ENCODE results near the gene RSRC1. TPM values are rescaled to one million over a fixed set of nuclear protein-coding genes. Genes with fewer than 3 reads are reported as not detected.

Gene RSRC1
- total RNA-seq, 1 experiment from 2014 or later: 39.9 TPM

GRCh38 chr3:158452334-158452733 is 342.4 kb downstream of the RSRC1 start:
- H3K4me3 ChIP-seq: no peak overlapping the region
- H3K27me3 ChIP-seq (replicated peaks): no peaks in the 10 kb centered on the region
- H3K36me3 ChIP-seq: no peaks in the 10 kb centered on the region
- no peak overlapping the region for H3K27ac ChIP-seq
- no peaks in the 10 kb centered on the region for H3K4me1 ChIP-seq (replicated peaks)
- H3K9me3 ChIP-seq (replicated peaks): no peaks in the 10 kb centered on the region
- DNase-seq (ENCODE audit: low read depth in 1 of 2, low spot score in 2 of 2): no peak

GRCh38 chr3:158453004-158453403 is 343.1 kb downstream of the RSRC1 start:
- H3K27me3 ChIP-seq (replicated peaks): no peaks in the 10 kb centered on the region
- H3K4me3 ChIP-seq: no peak overlapping the region
- H3K36me3 ChIP-seq: no peaks in the 10 kb centered on the region
- H3K27ac ChIP-seq: no peak overlapping the region
- no peak for DNase-seq (ENCODE audit: low read depth in 1 of 2, low spot score in 2 of 2)
- H3K9me3 ChIP-seq (replicated peaks): no peaks in the 10 kb centered on the region
- no peaks in the 10 kb centered on the region for H3K4me1 ChIP-seq (replicated peaks)

DNA sequence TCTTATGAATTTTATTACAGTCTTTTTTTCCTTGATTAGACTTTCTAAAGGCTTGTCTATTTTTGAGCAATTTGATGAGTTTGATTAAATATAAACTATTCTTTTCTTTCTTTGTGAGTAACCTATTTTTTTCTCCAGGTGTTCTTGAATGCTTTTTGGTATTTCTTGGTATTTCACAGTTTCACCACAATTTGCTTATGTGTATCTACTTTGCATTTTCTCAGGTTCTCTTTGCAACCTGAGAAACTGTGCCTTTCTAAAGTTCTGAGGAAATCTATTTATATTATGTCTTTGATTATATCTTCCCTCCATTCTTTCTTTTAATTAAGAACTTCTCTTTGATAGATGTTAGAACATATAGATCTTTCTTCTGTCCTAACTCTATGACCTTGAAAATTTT is 344.0 kb downstream of the RSRC1 start:
- Histone ChIP-seq H3K9me3 (replicated peaks) (no peaks in the 10 kb centered on the region), H3K4me1 (replicated peaks) (no peaks in the 10 kb centered on the region), H3K27ac (no peak overlapping the region), H3K4me3 (no peak overlapping the region), H3K36me3 (no peaks in the 10 kb centered on the region), H3K27me3 (replicated peaks) (no peaks in the 10 kb centered on the region)
- DNase-seq (ENCODE audit: low read depth in 1 of 2, low spot score in 2 of 2): no peak

DNA sequence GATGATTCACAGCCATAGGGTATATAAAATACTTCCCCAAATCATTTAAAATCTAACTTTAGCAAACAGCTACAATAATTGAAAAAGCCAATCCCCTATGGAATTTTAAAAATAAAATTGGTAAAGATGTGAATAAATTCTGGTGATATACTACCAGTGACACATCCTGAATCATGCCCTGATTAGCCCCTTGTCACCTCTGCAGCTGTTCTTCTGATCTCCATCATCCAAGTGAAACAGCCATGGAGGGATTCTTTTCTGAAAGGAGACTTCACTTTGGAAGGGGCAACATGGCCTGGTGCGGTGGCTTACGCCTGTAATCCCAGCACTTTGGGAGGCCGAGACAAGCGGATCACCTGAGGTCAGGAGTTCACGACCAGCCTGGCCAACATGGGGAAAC is 345.5 kb downstream of the RSRC1 start:
- Histone ChIP-seq H3K27ac (no peak overlapping the region), H3K4me1 (replicated peaks) (no peaks in the 10 kb centered on the region), H3K36me3 (no peaks in the 10 kb centered on the region), H3K4me3 (no peak overlapping the region), H3K27me3 (replicated peaks) (no peaks in the 10 kb centered on the region), H3K9me3 (replicated peaks) (no peaks in the 10 kb centered on the region)
- DNase-seq (ENCODE audit: low read depth in 1 of 2, low spot score in 2 of 2): no peak

GRCh38 chr3:158456114-158456513 is 346.2 kb downstream of the RSRC1 start:
- no peaks in the 10 kb centered on the region for H3K36me3 ChIP-seq
- no peak overlapping the region for H3K27ac ChIP-seq
- no peaks in the 10 kb centered on the region for H3K27me3 ChIP-seq (replicated peaks)
- no peaks in the 10 kb centered on the region for H3K4me1 ChIP-seq (replicated peaks)
- DNase-seq (ENCODE audit: low read depth in 1 of 2, low spot score in 2 of 2): no peak
- H3K4me3 ChIP-seq: no peak overlapping the region
- no peaks in the 10 kb centered on the region for H3K9me3 ChIP-seq (replicated peaks)

- no peaks in the 10 kb centered on the region for H3K36me3 ChIP-seq
- no peak overlapping the region for H3K4me3 ChIP-seq
- H3K27ac ChIP-seq: no peak overlapping the region
- H3K9me3 ChIP-seq (replicated peaks): no peaks in the 10 kb centered on the region
- no peaks in the 10 kb centered on the region for H3K27me3 ChIP-seq (replicated peaks)
- no peaks in the 10 kb centered on the region for H3K4me1 ChIP-seq (replicated peaks)
- DNase-seq (ENCODE audit: low read depth in 1 of 2, low spot score in 2 of 2): no peak
Measured at GRCh38 chr3:158458464-158458863, 348.6 kb downstream of the RSRC1 start.

- Histone ChIP-seq H3K4me1 (replicated peaks) (no peaks in the 10 kb centered on the region), H3K27ac (no peak overlapping the region), H3K27me3 (replicated peaks) (no peaks in the 10 kb centered on the region), H3K36me3 (no peaks in the 10 kb centered on the region), H3K4me3 (no peak overlapping the region), H3K9me3 (replicated peaks) (no peaks in the 10 kb centered on the region)
- no peak for DNase-seq (ENCODE audit: low read depth in 1 of 2, low spot score in 2 of 2)
Measured at GRCh38 chr3:158460926-158461325, 351.0 kb downstream of the RSRC1 start.

- DNase-seq (ENCODE audit: low read depth in 1 of 2, low spot score in 2 of 2): no peak
- H3K4me3 ChIP-seq: no peak overlapping the region
- H3K36me3 ChIP-seq: no peaks in the 10 kb centered on the region
- H3K9me3 ChIP-seq (replicated peaks): no peaks in the 10 kb centered on the region
- H3K27ac ChIP-seq: no peak overlapping the region
- H3K27me3 ChIP-seq (replicated peaks): no peaks in the 10 kb centered on the region
- H3K4me1 ChIP-seq (replicated peaks): no peaks in the 10 kb centered on the region
Measured at GRCh38 chr3:158463556-158463955, 353.7 kb downstream of the RSRC1 start.

DNA sequence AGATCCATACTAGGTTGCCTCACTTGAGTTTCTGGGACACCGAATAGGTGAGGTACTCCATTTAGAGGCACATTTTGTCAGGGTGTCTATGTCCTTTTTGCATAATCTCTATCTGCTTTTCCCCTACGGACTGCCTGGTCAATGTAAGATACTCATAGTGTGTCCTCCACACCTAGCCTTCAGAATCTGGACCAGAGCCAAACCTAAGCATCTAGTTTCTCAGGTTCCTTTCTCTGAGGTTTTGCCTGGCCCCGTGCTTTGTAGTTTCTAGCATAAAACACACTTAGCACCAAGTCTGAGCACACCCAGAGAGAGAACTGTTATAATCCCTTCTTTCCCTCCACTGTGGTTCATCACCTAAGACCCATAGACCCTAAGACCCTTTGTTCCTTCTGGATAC is 355.2 kb downstream of the RSRC1 start:
- H3K4me3 ChIP-seq: no peak overlapping the region
- no peak overlapping the region for H3K27ac ChIP-seq
- no peaks in the 10 kb centered on the region for H3K4me1 ChIP-seq (replicated peaks)
- no peak for DNase-seq (ENCODE audit: low read depth in 1 of 2, low spot score in 2 of 2)
- no peaks in the 10 kb centered on the region for H3K27me3 ChIP-seq (replicated peaks)
- no peaks in the 10 kb centered on the region for H3K36me3 ChIP-seq
- H3K9me3 ChIP-seq (replicated peaks): no peaks in the 10 kb centered on the region

DNA sequence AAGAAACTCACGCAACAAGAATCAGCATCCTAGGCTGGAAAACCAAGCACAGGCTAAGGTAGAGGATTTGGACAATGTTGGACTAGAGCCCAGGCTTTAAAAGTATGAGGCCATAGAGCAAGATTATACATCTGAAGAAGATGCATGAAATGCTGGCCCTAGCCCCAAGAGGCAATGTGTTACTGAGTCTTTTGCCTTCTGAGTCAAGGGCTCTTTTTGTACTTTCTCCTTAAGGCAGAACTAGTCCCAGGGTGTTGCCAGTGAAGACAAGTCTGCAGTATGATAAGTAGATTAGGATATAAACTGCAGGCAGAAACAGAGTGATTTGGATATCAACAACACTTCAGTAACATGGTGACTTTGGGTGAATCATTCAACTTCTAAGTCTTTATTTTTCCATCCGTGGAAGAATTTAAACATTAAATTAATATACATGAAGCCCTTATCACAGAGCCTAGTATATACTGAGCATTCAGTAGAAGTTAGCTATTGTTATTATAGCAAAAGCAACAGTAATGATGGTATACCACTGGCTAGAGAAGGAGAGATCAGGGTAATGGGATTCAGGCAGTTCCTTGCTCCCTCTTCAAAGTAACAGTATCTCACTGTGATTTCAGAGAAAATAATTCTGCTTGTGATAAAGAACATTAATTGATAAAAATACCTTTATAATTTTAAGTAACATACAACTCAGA is 361.2 kb downstream of the RSRC1 start:
- Histone ChIP-seq H3K27ac (no peak overlapping the region), H3K27me3 (replicated peaks) (no peaks in the 10 kb centered on the region), H3K36me3 (no peaks in the 10 kb centered on the region), H3K4me1 (replicated peaks) (peaks cover 13% of the 10 kb centered on the region), H3K9me3 (replicated peaks) (no peaks in the 10 kb centered on the region), H3K4me3 (no peak overlapping the region)
- peak in 1 of 2 experiments; percentile 5 for DNase-seq (ENCODE audit: low read depth in 1 of 2, low spot score in 2 of 2)

DNA sequence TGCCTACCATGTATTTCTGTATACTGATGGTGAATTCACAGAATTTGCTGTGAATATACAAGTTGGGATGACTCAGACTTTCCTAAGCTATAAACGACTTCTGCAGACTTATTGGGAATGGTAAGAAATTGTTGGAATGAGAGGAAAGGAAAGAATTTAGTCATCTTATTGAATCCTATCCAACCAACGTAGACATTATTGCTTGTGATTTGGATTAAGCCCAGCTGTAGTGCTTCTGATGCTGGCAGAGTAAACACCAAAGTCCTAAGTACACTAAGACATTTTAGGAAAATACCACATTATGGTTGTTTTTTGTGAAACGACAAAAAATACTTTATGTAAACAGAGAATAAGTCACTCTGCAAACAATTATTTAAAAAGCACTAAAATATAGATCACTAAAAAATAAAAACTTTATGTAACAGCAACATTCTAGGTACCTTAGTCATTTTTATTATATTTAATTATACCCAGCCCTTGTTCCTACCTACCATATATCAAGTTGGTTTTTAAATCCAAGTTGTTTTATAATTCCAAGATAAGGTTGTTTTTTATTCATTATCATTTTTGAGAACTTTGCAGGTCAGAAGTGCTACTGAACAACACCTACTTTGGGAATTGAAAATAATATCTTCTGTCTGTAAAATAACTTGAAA is 361.9 kb downstream of the RSRC1 start:
- Histone ChIP-seq H3K27me3 (replicated peaks) (no peaks in the 10 kb centered on the region), H3K4me1 (replicated peaks) (peaks cover 13% of the 10 kb centered on the region), H3K36me3 (no peaks in the 10 kb centered on the region), H3K9me3 (replicated peaks) (no peaks in the 10 kb centered on the region), H3K27ac (no peak overlapping the region), H3K4me3 (no peak overlapping the region)
- DNase-seq (ENCODE audit: low read depth in 1 of 2, low spot score in 2 of 2): peak in 1 of 2 experiments; percentile 34

- no peaks in the 10 kb centered on the region for H3K36me3 ChIP-seq
- no peaks in the 10 kb centered on the region for H3K4me1 ChIP-seq (replicated peaks)
- H3K9me3 ChIP-seq (replicated peaks): no peaks in the 10 kb centered on the region
- no peak overlapping the region for H3K27ac ChIP-seq
- no peak overlapping the region for H3K4me3 ChIP-seq
- no peaks in the 10 kb centered on the region for H3K27me3 ChIP-seq (replicated peaks)
- DNase-seq (ENCODE audit: low read depth in 1 of 2, low spot score in 2 of 2): no peak
Measured at GRCh38 chr3:158479051-158479450, 369.2 kb downstream of the RSRC1 start.

DNA sequence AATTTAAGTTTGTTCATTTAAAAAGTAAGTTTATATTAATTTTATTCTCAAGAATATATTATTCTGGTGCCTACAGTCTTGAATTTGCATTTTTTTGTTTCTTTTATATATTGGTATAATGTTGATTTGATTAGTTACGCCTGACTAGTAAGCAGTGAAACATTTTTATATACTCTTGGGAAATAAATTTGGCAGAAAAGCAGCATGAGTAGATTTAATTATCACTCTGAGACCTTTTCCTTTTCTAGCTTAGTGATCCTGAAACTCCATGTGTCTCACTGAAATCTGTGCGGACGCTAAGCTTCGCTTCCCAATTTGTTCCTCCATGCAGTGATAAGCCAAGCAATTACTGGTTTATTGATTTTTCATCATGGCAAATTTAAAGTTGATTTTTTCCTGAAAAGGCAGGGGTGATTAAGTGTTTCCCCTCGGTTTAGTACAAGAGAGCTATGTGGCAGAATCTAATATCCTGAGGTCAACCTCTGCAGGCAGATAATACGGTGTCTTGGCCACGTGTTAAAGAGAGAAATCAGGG is 373.9 kb downstream of the RSRC1 start:
- Histone ChIP-seq H3K9me3 (replicated peaks) (no peaks in the 10 kb centered on the region), H3K4me3 (no peak overlapping the region), H3K27ac (no peak overlapping the region), H3K4me1 (replicated peaks) (no peaks in the 10 kb centered on the region), H3K27me3 (replicated peaks) (no peaks in the 10 kb centered on the region), H3K36me3 (no peaks in the 10 kb centered on the region)
- no peak for DNase-seq (ENCODE audit: low read depth in 1 of 2, low spot score in 2 of 2)

DNA sequence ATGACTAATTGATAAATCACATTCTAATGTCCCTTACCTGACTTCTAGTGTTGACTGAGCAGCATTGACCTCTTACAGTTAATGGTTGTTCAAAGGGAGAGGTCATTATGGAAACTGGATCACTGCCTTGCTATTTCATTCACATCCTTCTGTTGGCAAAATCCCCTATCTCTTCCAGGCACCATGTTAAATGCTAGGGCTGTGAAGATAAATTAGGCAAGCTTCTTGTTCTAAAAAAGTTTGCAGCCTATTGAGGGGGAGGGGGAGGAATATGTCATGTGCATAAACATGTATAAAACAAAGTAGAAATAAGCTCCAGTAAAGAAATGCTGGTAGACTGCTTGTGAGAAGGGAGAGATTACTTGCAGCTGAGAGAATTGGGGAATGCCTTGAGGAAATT is 376.3 kb downstream of the RSRC1 start:
- Histone ChIP-seq H3K27me3 (replicated peaks) (no peaks in the 10 kb centered on the region), H3K27ac (no peak overlapping the region), H3K36me3 (no peaks in the 10 kb centered on the region), H3K4me3 (no peak overlapping the region), H3K9me3 (replicated peaks) (no peaks in the 10 kb centered on the region), H3K4me1 (replicated peaks) (no peaks in the 10 kb centered on the region)
- no peak for DNase-seq (ENCODE audit: low read depth in 1 of 2, low spot score in 2 of 2)
